GM18505 (cell line): Measurements from ENCODE around the gene PPP4R4.
"Not testable (repeated sequence)": the region's sequence is repeated elsewhere in the genome, so short reads cannot be mapped to it uniquely, and the experiment has no call there.

ENCODE experiments used
- ATAC-seq: cut with Tn5 transposase; IDR thresholded peaks from one replicate; pipeline ENCODE4 v1.9.1; 2021; ENCODE audit not compliant: unreplicated experiment
- POLR2A ChIP-seq: IDR thresholded peaks from 4 replicates; pipeline ENCODE4 v1.6.1; 2011; ENCODE audit warnings: borderline replicate concordance; ENCODE audit not compliant: insufficient read depth, insufficient read length; ENCODE audit errors: extremely low read depth

Gene PPP4R4

DNA sequence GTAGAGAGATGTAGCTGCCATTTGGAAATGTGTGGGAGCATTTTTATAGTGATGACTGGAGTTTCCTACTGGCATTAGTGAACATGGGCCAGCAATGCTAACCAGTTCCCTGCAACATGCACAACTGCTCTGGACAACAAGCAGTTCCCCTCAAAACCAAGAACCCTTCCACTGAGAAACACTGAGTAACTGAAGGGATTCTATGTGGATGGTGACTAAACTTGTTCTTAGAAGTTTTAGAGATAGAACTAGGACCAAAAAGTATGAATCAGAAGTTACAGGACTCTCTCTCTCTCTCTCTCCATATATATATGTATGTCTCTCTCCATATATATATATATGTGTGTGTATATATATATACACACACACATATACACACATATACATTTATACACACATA lies 111.0 kb downstream of the PPP4R4 start:
- no peak for ATAC-seq
- TF ChIP-seq POLR2A, result no peak

DNA sequence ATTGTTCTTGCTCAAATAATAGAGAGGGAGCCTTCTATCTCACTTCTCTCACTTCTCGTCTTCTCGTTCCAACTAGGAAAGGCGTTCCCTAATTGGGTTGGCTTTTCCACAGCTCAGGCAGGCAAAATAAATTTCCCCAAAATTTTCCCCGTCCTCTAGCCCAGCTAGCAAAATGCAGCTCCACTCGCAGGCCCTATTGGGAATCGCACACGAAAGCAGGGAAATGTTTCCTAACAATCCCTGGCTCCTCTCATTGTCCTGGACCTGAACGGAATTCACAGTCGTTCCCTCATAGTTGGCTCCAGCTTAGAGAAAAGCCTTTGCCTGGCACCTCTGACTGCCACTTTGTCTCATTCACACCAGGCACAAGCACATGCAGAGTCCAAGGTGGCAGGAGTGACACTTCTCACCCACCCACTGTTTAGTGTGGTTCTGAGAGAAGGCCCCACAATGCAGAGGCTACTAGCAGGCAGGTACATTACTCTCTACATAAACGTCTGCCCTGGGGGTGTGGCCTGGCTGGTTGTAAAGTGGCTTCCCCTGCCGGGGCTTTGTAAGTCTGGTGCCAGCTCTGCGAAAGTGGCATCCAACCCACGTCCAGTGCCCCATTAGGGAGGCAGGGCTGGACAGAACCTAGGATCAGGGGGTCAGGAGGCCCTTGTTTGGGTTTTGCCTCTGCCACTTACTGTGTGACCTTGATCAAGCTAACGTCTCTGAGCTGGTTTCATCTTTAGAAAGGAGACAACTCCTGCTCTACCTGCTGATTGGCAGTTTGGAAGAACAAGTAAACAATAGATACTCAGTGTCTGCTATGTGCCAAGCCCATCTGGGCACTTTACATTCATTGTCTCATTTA lies 114.7 kb downstream of the PPP4R4 start:
- ATAC-seq, result no peak
- TF ChIP-seq POLR2A, result no peak

DNA sequence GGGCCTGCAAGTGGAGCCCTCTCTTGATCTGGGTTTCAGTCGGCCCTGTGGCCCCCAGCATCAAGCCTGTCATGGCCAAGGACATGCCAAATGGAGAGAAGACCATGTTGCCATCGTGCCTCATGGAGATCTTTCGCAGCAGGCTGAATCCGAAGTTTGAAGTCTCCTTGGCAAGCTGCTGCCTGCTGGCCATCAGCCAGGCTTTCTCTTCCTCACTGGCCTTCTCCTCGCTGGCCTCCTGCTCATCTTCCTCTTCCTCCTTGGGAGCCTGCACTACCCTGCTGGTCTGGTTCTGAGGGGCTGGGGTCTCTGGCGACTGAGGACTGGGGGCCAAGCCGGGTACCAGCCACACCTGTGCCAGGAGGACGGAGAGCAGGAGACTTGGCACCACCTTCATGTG lies 116.1 kb downstream of the PPP4R4 start:
- no peak for TF ChIP-seq POLR2A
- ATAC-seq, result no peak

DNA sequence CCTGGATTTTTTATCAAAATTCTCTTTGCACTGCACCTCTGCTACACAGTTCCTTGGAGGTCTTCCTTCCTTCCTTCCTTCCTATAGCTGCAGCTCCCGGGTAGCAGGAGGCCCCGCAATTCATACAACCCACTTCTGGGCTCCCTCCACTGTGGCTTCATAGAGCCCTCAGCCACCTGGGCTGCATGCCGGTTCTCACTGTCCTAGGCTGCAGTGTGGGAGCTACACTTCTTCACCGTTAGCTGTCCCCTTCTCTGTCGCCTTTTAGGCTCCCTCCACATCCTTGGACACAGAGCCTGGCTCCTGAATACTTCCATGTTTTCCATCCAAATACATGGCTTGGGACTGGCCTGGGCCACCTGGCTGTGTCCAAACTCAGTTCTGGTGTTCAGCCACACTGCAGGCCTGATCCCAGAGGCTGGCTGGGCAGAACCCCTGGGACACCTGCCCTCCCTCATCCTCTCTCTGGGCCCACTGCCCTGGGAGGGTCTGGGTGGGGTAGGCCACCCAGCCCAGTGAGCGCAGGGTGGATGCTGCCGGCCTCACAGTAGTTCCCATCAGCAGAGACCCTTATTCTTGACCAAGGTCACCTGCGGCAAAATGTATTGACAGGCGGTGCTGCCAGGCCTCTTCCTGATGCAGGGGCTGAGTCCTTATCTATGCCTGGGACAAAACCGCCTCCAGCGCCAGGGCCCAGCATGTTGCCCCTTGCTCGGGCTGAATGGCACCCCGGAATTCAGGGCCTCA lies 117.2 kb downstream of the PPP4R4 start:
- no peak for ATAC-seq
- TF ChIP-seq POLR2A, result no peak

DNA sequence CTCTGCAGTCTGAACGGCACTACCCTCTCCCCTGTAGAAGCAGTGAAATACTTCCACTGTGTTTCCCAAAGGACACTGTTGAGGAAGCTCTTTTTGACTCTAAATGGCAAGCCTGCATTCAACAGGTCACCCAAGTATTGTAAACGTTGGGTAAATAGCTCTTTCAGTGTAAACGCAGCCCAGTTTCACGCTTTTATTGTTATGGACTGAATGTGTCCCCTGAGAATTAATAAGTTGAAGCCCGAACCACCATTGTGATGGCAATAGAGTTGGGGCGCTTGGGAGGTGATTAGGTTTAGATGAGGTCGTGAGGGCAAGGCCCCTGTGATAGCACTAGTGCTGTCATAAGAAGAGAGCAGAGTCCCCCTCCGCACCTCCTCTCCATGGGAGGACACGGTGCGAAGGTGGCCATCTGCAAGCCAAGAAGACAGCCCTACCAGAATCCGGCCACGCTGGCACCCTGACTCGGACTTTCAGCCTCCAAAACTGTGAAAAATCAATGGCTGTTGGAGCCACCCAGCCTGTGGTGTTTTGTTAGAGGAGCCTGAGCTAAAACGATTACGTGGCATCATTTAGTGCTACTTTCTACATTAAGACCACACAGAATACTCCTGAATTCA lies 117.9 kb downstream of the PPP4R4 start:
- no peak for ATAC-seq
- TF ChIP-seq POLR2A, result no peak

DNA sequence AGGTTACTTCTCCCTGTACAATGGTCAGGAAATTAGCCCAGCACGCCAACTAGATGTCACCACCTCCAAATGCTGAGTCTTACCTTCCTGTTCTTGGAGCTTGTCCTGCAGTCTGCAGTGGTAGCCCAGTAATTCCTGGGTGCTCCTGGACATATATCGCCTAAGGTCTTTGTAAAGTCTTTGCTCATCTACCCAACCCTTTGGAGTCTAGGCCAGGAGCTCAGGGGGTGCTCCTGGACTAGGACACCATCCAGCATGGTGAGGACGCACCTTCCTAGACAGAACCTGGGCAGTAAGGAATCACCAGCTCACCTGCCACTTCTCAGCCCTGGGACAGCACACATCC lies 118.4 kb downstream of the PPP4R4 start:
- ATAC-seq, result no peak

DNA sequence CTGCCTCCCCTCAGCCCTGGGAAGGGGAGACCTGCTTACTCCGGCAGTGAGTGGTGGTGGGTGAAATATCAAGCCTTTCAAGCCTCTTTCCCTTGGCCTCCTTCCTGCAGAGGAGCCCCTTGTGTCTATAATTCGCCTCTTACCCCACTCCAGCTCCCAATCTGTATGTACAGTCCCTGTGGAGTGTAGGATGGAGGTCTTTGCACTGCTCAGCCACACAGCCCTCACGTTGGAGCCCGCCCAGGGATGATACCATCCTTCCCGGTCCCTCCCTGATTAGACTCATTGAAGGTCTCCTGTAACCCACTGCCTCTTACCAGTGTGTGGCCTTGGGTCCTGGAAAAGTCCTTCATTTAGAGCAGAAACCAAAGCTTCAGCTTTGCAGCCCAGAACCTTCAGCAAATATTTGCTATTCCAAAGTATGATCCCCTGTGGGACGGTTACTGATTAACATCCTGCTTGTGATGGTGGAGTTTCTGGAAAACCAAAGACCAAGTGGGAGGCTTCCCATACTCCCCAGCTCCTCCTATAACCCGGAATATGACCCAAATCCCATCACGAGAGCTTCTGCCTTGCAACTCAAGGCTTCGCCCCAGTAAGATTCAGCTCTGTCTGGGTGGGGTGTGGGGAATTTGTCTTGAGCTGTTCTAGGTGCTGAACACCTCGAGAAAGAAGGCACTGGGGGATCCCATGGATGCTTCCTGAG lies 118.9 kb downstream of the PPP4R4 start, which contains the start of gene SERPINA10:
SERPINA10 (minus strand) TSS at position 397 of the 706 bp plus-strand sequence. CDS start 2,675 bp downstream, outside the sequence.
- no peak for ATAC-seq
- TF ChIP-seq POLR2A, result no peak

More for the DNA sequence above, 118.4 kb downstream of the PPP4R4 start:
- no peak for TF ChIP-seq POLR2A

DNA sequence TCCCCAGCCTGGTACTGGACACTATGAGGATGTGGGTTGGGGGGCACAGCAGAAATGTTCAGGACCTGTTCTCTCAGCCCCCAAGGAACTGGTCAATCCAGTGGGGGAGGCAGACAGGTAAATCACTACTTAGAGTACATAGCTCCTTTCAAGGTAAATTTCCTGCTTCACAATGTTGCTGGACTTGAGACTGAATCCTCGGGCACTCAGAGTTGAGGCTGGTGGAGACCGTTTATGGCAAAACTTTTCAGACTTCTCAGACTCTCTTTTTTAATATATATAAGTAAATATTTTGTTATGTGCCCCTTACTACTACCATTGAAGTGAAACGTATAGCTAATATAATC lies 119.4 kb downstream of the PPP4R4 start:
- no peak for ATAC-seq
- no peak for TF ChIP-seq POLR2A

DNA sequence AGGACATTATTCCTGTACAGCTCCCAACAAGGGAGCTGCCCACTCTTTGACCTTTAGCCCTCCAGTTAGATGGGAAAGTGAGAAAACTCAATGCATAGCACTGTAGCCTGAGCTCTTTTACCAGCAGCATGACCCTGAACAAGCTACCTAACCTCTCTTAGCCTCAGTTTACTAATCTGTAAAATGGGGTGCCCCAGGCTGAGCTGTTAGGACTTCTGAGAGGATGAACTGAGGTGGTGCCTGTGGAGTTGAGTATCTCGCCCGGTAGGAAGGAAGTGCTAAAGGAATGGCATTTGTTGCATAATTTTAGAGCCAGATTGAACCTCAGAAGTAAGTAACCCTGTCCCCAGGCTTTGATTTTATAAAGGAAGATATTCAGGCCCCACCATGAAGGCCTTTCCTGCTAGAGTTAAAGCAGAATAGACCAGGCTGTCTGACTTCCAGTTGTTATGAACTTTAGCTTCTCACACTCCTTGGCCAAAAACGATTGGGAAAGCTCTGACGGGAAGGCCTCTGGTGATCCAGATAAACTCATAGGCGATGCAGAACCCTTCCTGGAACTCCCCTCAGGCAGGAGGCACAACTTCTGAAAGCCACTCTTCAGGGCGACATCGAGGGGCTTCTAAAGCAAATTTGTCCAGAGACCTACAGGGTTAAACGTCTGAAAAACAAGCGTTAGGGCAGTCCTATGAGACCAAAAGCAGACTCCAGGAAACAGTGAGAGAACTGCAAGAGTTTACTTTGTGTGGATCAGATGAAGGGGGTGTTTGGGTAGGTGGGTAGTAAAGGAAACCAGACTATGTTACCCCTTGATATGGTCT lies 121.4 kb downstream of the PPP4R4 start:
- TF ChIP-seq POLR2A, result no peak
- no peak for ATAC-seq

DNA sequence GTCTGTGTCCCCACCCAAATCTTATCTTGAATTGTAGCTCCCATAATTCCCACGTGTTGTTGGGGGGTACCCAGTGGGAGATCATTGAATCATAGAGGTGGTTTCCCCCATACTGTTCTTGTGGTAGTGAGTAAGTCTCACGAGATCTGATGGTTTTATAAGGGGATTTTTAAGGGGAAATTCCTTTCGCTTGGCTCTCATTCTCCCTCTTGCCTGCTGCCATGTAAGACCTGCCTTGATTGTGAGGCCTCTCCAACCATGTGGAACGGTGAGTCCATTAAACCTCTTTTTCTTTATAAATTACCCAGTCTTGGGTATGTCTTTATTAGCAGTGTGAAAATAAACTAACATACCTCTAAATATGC lies 122.0 kb downstream of the PPP4R4 start:
- not testable (repeated sequence) for ATAC-seq

DNA sequence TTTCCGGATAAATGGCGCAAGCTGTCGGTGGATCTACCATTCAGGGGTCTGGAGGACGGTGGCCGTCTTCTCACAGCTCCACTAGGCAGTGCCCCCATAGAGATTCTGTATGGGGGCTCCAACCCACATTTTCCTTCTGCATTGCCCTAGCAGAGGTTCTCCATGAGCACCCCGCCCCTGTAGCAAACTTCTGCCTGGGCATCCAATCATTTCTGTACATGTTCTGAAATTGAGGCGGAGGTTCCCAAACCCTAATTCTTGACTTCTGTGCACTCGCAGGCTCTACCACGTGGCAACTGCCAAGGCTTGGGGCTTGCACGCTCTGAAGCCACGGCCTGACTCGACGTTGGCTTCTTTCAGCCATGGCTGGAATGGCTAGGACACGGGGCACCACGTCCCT lies 124.0 kb downstream of the PPP4R4 start:
- no peak for ATAC-seq
- TF ChIP-seq POLR2A, result no peak

DNA sequence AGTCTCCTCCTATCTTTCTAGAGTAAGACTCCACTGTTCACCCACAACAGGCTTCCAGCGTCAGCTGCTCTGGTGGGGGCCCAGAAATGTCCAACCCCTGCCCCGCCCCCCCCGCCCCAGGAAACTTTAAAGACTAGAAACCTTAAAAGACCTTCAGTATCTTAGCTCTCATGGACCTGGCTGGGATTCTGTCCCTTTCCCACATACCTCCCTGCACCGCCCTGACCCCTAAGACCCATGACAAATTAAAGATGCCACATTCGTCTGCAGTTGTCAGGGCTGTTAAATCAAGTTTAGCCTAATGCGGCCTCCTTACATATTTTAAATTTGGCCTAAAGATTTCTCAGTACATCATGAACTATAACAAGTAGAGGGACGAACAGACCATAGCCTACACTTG lies 129.0 kb downstream of the PPP4R4 start:
- TF ChIP-seq POLR2A, result no peak
- no peak for ATAC-seq
